ENCODE results near the gene MT1M. TPM values are rescaled to one million over a fixed set of nuclear protein-coding genes. Genes with fewer than 3 reads are reported as not detected.
"Not testable (repeated sequence)": the region's sequence is repeated elsewhere in the genome, so short reads cannot be mapped to it uniquely, and the experiment has no call there.

Gene MT1M
- 1.1 TPM in 1 of 2 replicates, not detected in the other for total RNA-seq (2014; rRNA removed; shearing (Covaris generic))
- polyA plus RNA-seq (2016; fragmentation: Nextera tagmentation; extraction: Ambion mirVana) = 4.7 and 6.1 TPM in 2 replicates
- long read RNA-seq, transcript MT1M-201 (3 exons, 829 nt) = major isoform, 5 of 5 reads
- long read RNA-seq, partial matches to known transcripts = 0 of 5 reads
- long read RNA-seq, other reads (novel, unspliced or antisense) = 0 of 5 reads

- Histone ChIP-seq H3K4me2 (peak within 1 kb of the TSS; percentile 85), H3F3A (replicated peaks; ENCODE audit: low read depth) (peaks cover 4% of the 10 kb centered on the region; the same call in 1 of the 2 replicates), H4K20me1 (replicated peaks; ENCODE audit: insufficient read depth) (peaks cover 19% of the 10 kb centered on the region), H3K79me2 (replicated peaks; ENCODE audit: insufficient read depth) (no peaks in the 10 kb centered on the region), H3K27me3 (ENCODE audit: insufficient read depth) (peaks cover 100% of the 10 kb centered on the region), H3K27ac (ENCODE audit: low read depth) (no peak within 1 kb of the TSS), H3K36me3 (ENCODE audit: insufficient read depth) (no peaks in the 10 kb centered on the region), H2AFZ (peak within 1 kb of the TSS; percentile 72; the same call in 1 of the 2 replicates), H3K9me2 (ENCODE audit: insufficient read depth) (no peaks in the 10 kb centered on the region), H3K4me1 (ENCODE audit: insufficient read depth) (peaks cover 14% of the 10 kb centered on the region; the same call in 1 of the 2 replicates), H3K4me3 (peak within 1 kb of the TSS; percentile 60)
- Mint-ChIP-seq H3K36me3 (ENCODE audit: low read depth) (peaks cover under 1% of the 10 kb centered on the region; the same call in 2 of the 3 replicates), H3K27me3 (ENCODE audit: insufficient read depth, low read depth, poor library complexity) (peaks cover 100% of the 10 kb centered on the region), H3K4me1 (peaks cover 21% of the 10 kb centered on the region), H3K9me3 (no peaks in the 10 kb centered on the region; the same call in 2 of the 3 replicates), H3K4me3 (peak within 1 kb of the TSS; percentile 76), H3K27ac (no peak within 1 kb of the TSS)
- ATAC-seq (peak; percentile 69), DNase-seq (ENCODE audit: low spot score) (peak; percentile 74)
- TF ChIP-seq NANOG (IDR thresholded peaks at IDR 0.05; ENCODE audit: borderline replicate concordance) (no peak), ZNF331 (CRISPR knock-in tag; IDR thresholded peaks at IDR 0.05; ENCODE audit: low read depth) (no peak), ZNF462 (CRISPR knock-in tag; IDR thresholded peaks at IDR 0.05) (no peak), ZNF114 (CRISPR knock-in tag; IDR thresholded peaks at IDR 0.05) (no peak), EZH2phosphoT487 (IDR thresholded peaks at IDR 0.05; ENCODE audit: unreplicated experiment) (peak; percentile 65), CREB1 (CRISPR knock-in tag; IDR thresholded peaks at IDR 0.05; ENCODE audit: low read depth) (no peak), POLR2AphosphoS5 (IDR thresholded peaks at IDR 0.05; ENCODE audit: low read depth) (no peak), EZH2 (IDR thresholded peaks at IDR 0.05; ENCODE audit: low read depth, unreplicated experiment) (peak; percentile 98)
Measured at GRCh38 chr16:56632156-56632847, at the start of gene MT1M. Gene MT1M (plus strand): TSS chr16:56632659. CDS start chr16:56632732, 73 bp downstream.

GRCh38 chr16:56582911-56583310 is 49.5 kb upstream of the MT1M start:
- not testable (repeated sequence) for H3F3A ChIP-seq (replicated peaks; ENCODE audit: low read depth)

More at GRCh38 chr16:56582911-56583310, 49.5 kb upstream of the MT1M start:
- not testable (repeated sequence) for H4K20me1 ChIP-seq (replicated peaks; ENCODE audit: insufficient read depth); H3K27ac Mint-ChIP-seq; H3K4me1 Mint-ChIP-seq; H3K4me3 Mint-ChIP-seq; ATAC-seq; H2AFZ ChIP-seq; H3K4me2 ChIP-seq; H3K4me1 ChIP-seq (ENCODE audit: insufficient read depth); H3K79me2 ChIP-seq (replicated peaks; ENCODE audit: insufficient read depth); H3K4me3 ChIP-seq; DNase-seq (ENCODE audit: low spot score); H3K36me3 Mint-ChIP-seq (ENCODE audit: low read depth); H3K27ac ChIP-seq (ENCODE audit: low read depth); H3K9me2 ChIP-seq (ENCODE audit: insufficient read depth); H3K36me3 ChIP-seq (ENCODE audit: insufficient read depth); H3K9me3 Mint-ChIP-seq
- H3K27me3 Mint-ChIP-seq (ENCODE audit: insufficient read depth, low read depth, poor library complexity) = peaks cover 28% of the 10 kb centered on the region
- peaks cover 18% of the 10 kb centered on the region for H3K27me3 ChIP-seq (ENCODE audit: insufficient read depth)

All from GM23338 (cell line).